GM21360 (cell line): ENCODE measurements around the gene ZFP36L1.

Experiments used
- ATAC-seq: cut with Tn5 transposase; IDR thresholded peaks from one replicate; pipeline ENCODE4 v1.9.1; 2021; ENCODE audit warnings: mild to moderate bottlenecking, moderate library complexity; ENCODE audit not compliant: unreplicated experiment

ZFP36L1 gene

DNA sequence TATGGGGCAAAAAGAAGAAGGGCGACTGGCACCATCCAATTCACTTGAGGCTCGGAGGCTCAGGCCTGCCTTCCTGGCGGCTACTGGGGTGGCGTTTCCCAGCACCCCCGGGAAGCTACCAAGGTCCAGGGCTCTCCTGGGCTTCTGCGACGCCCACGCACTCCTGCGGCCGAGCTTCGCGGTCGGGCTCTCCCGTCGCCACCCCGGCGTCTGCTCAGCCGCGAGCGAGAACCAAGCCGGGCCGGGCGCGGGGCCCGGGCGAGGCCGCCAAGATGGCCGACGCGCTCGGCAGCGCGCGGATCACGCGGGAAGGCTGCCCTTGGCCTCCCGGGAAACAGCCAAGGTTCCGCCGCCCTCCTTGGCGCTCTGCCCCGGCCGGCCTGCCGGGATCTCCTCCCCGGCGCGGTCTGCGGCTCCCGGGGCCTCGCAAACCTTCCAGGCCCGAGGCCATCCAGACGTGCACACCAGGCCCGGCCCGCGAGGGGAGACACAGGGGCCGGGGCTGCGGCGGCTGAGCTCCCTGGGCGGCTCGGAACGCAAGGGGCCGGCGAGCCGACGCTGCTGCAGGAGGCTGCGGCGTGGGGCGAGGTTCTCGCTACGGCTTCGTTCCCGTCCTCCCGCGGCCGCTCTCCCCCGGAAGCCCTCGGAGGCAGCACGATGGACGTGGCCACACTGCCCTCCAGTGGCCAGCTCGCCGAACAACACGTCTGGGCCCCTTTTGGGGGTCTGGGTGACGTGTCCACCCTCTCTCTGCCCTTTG, 23.5 kb upstream of the ZFP36L1 start:
- peak; percentile 40 for ATAC-seq

- ATAC-seq, result no peak
Observed at GRCh38 chr14:68815298-68816182, 22.7 kb upstream of the ZFP36L1 start.

DNA sequence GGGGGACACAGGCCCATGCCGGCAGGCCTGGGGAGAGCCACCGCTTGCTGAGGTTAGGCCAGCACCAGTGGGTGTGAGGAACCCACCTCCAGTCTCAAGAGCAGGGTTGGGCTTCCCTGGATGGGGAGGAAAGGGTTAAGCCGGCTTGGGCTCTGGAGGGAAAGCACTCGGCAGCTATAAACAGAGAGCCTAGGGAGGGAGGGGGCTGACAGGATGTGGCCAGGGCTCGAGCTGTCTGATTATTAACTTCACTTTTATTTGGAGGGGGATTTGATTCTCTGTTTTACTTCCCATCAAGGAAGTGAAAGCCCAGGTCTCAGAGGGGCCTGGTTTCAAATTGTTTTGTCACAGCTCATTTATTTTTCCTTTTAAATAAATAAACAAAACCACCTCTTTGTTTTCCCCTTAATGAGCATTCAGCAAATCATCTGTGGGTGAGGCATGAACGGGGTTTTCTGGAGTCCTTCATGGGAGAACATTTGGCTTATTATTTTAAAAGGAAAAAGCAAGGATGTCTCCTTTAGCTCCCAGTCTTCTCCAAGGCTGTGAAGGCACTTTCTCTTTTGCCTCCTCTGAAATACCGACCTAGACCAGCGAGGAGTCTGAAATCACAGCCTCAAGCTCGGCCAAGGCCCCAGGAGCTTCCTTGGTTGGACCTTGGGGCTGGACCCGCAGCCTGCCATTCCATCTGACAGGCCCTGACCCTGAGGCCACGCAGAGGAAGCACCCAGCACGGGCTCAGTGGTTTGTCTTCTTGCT, 21.9 kb upstream of the ZFP36L1 start:
- ATAC-seq, result no peak

DNA sequence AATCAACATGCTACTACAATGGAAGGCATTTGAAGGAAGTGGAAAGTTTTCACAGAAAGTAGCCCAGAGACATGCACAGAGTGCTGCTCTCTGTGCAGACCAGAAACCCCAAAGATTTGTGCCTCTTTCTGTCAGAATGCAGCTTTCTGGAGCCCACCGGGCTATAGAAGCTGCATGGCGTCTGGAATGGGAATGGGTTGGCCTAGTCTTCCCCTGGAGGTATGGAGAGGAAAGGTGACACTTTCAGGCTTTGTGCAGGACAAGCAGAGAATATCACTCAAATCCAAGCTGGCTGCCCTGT, 21.3 kb upstream of the ZFP36L1 start:
- no peak for ATAC-seq

- ATAC-seq, result no peak
Observed at GRCh38 chr14:68813318-68813838, 20.5 kb upstream of the ZFP36L1 start.

DNA sequence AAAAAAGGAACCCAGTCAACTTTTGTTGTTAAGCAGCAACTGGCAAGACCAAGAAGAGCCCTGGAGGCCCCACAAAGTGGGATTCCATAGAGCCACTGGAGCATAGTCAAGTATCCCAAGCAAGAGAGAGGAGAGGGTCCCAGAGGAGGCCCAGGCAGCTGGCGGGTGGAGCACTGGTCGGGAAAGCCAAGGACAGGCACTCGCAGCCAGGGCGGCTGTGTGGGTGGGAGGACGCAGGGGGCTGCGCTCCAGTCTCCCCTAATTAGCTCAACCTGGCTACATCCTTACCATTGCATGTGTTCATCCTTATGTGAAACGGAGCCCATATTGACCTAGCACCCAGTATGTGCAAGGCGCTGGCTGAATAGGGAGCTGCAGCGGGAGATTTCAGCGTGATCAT, 18.3 kb upstream of the ZFP36L1 start:
- no peak for ATAC-seq

- no peak for ATAC-seq
Observed at GRCh38 chr14:68810173-68811153, 17.6 kb upstream of the ZFP36L1 start.

- ATAC-seq, result no peak
Observed at GRCh38 chr14:68809524-68809923, 16.7 kb upstream of the ZFP36L1 start.

DNA sequence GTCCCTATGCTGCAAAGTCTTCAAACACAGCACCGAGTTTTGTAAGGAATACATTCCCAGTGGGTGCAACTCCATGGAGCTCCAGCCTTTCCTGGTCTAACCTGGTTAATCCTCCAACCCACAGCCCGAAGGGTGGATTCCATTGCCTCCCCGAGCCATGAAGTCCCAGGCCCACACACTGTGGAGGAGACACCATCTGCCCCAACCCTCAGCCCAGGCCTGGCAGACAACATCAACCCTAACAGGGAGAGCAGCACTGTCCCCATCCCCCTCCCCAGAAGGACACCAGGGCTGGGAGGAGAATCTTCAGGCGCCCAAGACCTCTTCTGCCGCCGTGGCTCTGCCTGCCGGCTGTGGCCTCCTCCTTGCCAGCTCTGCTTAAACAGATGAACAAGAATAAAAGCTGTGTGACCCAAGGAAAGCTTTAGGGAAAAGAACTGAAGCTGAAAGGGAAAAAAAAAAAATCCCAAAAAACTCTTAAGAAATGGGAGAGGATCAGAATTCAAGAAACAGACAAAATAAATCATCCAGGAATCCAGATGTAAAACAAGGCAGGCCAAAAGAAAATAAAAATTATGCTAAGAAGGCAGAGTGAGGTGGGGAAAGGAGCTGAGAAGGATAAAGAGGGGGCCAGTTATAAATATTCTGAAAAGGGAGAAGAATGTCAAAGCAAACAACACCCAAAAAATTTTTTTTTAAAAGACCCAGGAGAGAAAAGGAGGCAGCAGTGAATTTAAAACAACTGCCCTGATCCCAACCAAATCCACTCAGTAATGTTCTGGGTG, 16.0 kb upstream of the ZFP36L1 start:
- no peak for ATAC-seq

DNA sequence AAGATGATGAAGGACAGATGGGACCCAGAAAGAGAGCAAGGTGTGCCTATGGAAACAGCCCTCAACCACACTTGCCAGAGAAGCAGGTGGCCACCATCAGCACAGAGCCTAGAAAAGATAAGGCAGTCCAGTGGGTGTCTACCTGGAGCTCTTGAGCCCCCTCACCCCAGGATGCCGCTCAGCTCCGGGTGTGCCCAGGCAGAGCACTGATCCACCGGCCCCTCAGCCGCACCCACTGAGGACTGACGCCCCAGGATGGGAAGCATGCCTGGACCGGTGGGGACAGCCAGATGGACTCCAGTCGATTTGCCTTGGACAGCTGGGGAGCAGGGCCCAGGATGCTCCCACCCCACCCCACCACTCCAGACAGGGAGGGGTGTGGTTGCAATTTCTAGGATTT, 15.1 kb upstream of the ZFP36L1 start:
- ATAC-seq, result no peak

GRCh38 chr14:68807148-68807600, 14.3 kb upstream of the ZFP36L1 start:
- no peak for ATAC-seq

GRCh38 chr14:68806526-68807147, 13.8 kb upstream of the ZFP36L1 start:
- no peak for ATAC-seq

DNA sequence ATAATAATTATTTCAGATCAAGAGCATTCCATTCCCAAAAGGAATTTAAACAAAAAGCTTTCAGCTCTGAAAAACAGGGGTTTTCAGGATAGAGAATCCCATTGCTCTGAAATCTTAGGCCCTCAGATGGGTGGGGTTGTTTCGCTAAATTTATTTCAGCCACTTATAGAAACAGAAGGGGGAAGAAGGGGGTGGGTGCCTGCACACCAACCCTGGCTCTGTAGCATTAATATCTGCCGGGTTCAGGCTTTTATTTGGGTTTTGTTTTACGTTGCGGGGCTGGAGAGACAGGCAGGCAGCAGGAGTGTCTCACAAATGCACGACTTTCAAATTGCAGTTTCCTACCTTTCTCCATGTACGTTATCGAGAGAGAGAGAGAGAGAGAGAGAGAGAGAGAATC, 12.5 kb upstream of the ZFP36L1 start:
- no peak for ATAC-seq

DNA sequence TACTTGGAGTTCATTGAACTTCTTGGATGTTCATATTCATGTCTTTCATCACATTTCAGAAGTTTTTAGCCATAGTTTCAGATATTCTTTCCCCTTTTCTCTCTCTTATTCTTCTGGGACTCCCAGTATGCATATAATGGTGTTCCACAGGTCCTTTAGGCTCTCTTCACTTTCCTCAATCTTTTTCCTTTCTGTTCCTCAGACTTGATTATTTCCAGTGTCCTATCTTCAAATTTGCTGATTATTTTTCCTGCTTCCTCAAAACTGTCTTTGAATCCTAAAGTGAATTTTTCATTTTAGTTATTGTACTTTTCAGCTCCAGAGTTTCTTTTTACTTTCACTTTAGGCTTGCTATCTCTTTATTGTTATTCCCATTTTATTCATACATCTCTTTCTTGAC, 8.8 kb upstream of the ZFP36L1 start:
- ATAC-seq, result no peak

GRCh38 chr14:68800953-68801352, 8.1 kb upstream of the ZFP36L1 start:
- no peak for ATAC-seq

GRCh38 chr14:68800390-68800789, 7.5 kb upstream of the ZFP36L1 start:
- no peak for ATAC-seq

DNA sequence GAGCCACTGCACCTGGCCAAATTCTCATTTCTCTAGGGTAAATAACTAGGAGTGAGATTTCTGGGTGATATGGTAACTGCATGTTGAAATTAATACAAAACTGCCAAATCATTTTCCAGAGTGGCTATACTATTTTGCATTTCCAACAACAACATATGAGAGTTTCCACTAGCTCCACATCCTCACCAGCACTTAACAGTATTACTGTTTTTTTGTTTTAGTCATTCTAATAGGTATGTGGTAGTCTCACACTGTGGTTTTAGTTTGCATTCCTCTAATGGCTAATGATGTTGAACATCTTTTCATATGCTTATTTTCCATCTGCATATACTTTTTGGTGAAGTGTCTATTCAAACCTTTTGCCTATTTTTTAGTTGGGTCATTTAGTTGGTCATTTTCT, 5.8 kb upstream of the ZFP36L1 start:
- no peak for ATAC-seq

DNA sequence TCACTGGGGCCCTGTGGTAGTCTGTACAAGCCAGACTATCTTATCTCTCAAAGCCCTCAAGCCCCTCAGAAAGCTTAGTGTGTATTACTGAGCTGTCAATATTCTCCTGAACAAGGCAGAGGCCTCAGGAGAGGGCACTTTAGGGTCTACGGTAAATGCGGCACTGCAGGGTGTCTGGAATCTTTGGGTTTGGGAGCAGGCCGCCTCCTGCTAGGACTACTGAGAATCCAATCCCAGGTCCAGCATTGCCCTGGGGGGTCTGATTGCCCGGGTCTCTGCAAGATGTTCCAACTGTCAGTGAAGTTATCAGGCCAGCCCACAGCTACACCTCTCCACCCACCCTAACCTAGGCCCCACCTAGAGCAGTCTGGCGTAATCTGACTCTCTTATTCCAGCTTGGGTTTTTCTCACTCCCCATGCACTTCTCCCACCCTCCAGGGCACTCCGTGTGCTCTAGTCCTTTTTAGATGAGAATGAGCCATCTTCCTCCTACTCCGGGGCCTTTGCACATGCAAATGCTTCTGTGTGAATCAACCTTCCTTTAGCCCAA, 4.3 kb upstream of the ZFP36L1 start:
- ATAC-seq, result no peak
